HG03039 (cell line): ENCODE results near the gene COL27A1.

Experiments used
- ATAC-seq: cut with Tn5 transposase; IDR thresholded peaks from one replicate; pipeline ENCODE4 v1.9.1; 2021; ENCODE audit warnings: mild to moderate bottlenecking, moderate library complexity; ENCODE audit not compliant: unreplicated experiment

The COL27A1 gene

GRCh38 chr9:114221706-114222465 is 66.5 kb downstream of the COL27A1 start:
- no peak for ATAC-seq

- ATAC-seq, result no peak
Measured at GRCh38 chr9:114223564-114224246, 68.4 kb downstream of the COL27A1 start.

- no peak for ATAC-seq
Measured at GRCh38 chr9:114224247-114224610, 68.9 kb downstream of the COL27A1 start.

DNA sequence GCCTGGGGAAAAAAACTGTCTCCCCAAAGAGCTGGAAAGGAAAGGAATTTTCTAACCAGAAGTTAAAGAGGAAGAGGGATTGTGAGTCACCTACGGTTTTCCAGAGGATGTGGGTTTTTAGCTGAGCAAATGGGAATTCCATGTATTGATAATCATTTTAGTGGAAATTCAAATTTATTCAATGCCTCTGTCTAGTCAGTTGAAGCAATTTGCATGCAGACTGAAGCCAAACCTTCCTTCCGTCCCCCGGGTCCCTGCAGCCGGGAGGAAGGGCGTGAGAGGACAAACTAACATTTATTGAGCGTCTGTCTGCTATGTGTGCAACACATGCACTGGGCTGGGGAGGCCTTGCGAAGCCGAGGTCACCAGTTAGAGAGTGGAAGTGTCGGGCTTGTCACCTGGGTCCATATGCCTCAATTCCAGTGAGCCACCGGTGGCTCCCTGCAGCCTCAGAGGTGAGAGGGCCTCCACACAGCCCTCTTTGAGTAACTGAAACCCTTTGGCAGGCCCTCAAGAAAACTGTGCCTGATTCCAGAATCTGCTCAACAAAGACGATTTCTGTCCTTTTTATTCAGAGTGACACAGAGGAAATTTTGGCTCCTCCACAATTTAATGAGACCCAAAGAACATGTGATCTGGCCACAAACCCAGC is 70.3 kb downstream of the COL27A1 start:
- ATAC-seq, result no peak

DNA sequence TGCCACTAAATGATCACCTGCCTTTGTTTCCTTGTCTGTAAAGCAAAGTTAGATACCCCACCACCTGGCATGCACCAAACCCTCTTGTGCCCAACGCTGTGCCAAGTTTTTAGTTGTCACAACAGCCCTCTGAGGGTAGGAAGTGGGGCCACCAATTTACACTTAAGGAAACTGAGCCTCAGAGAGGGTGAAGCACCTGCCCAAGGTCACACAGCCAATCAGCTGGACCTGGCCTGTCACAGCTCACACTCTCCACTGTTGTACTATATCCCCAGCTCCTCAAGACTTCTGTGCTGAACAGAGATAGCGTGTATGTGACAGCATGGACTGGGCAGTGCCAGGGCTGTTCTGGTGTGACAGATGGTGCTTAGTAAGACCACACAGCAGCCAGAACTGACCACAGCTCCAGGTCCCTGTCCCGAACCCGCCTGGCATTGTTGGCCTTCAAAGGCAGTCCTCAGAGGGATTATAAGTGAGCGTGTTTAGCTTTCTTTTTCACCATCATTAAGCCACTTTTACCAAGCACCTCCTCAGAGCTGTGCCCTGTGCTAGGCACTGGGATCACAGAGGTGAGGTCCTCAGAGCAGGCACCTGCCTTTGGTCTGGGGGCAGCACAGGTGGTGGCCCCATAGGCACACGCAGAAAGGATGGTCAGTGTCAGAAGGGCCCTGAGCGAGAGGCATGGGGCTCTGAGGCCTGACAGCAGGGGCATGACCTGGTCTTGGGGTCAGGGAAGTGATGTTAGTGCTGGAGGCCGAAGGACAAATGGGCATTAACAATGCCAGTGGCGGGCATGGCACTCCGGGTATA is 71.1 kb downstream of the COL27A1 start:
- ATAC-seq, result no peak

- ATAC-seq, result no peak
Measured at GRCh38 chr9:114227288-114228015, 72.1 kb downstream of the COL27A1 start.

- no peak for ATAC-seq
Measured at GRCh38 chr9:114228016-114228808, 72.9 kb downstream of the COL27A1 start.

- ATAC-seq, result no peak
Measured at GRCh38 chr9:114229295-114229694, 74.0 kb downstream of the COL27A1 start.

GRCh38 chr9:114230068-114230467 is 74.7 kb downstream of the COL27A1 start:
- ATAC-seq, result no peak

- no peak for ATAC-seq
Measured at GRCh38 chr9:114231273-114231672, 75.9 kb downstream of the COL27A1 start.

DNA sequence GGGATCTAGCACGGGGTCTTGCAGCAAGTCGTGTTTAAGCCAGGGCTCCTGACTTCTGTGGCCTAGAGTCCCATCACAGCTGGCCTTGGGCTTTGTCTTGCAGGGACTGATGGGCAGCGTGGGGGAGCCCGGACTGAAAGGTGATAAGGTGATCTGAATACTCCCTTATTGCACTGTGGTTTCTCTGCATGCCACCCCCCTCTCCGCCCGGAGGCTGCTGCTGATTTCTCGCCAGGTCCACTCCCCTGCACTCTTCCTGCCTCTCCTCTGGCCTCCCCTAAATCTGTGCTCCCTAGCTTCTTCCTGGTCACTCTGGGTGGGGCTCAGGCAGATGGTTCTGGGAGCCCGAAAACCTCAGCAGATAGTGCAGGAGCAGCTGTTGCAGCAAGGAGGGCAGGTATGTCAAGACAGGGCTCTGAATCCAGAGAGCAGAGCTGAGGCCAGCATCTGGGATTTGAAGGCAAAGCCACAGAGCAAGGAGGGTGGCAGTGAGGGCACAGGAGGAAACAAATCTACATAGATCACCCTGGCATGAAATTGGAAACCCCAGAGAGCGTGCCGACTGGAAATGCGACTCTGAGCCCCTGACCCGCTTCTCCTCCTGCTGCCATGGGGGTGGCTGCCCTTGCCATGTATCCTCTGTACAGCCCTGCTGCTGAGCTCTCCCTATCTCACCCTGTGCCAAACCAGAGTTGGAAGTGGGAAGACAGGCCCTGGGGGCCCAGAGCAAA is 76.5 kb downstream of the COL27A1 start:
- no peak for ATAC-seq

GRCh38 chr9:114233491-114234185 is 78.3 kb downstream of the COL27A1 start:
- ATAC-seq, result no peak

- no peak for ATAC-seq
Measured at GRCh38 chr9:114235033-114235661, 79.8 kb downstream of the COL27A1 start.

- ATAC-seq, result no peak
Measured at GRCh38 chr9:114236391-114237138, 81.2 kb downstream of the COL27A1 start.

- no peak for ATAC-seq
Measured at GRCh38 chr9:114237247-114237646, 81.9 kb downstream of the COL27A1 start.

GRCh38 chr9:114237781-114238180 is 82.4 kb downstream of the COL27A1 start:
- no peak for ATAC-seq

GRCh38 chr9:114238472-114238871 is 83.1 kb downstream of the COL27A1 start:
- no peak for ATAC-seq
